ENCODE measurements around the gene BMP5. TPM values are rescaled to one million over a fixed set of nuclear protein-coding genes. Genes with fewer than 3 reads are reported as not detected.

The BMP5 gene
- total and polyA plus RNA-seq, 2 of the 13 experiments (the other 11 are each of a cell fraction or from before 2014, with no cell fraction given) = not detected

- TF ChIP-seq ZNF33B (CRISPR knock-in tag; IDR thresholded peaks at IDR 0.05) (no peak), AHR (CRISPR knock-in tag; IDR thresholded peaks at IDR 0.05) (no peak), ZNF512 (CRISPR knock-in tag; IDR thresholded peaks at IDR 0.05) (no peak), KLF6 (CRISPR knock-in tag; IDR thresholded peaks at IDR 0.05) (no peak), EHMT2 (IDR thresholded peaks at IDR 0.05; ENCODE audit: borderline replicate concordance, low read depth, low read length) (no peak), GTF2F1 (IDR thresholded peaks at IDR 0.05; ENCODE audit: low read length) (no peak), FOXJ3 (CRISPR knock-in tag; IDR thresholded peaks at IDR 0.05; ENCODE audit: borderline replicate concordance) (peak; percentile 17; the same call in 1 of the 2 replicates), ZNF773 (CRISPR knock-in tag; IDR thresholded peaks at IDR 0.05; ENCODE audit: borderline replicate concordance) (no peak), ZNF639 (CRISPR knock-in tag; conservative IDR thresholded peaks at IDR 0.05) (no peak), PHF5A (CRISPR knock-in tag; IDR thresholded peaks at IDR 0.05; ENCODE audit: low read depth, unreplicated experiment) (no peak), SOX13 (IDR thresholded peaks at IDR 0.05) (no peak), SOX13 (CRISPR knock-in tag; conservative IDR thresholded peaks at IDR 0.05 in 1 of 2, IDR thresholded peaks at IDR 0.05 in 1 of 2) (peak in 1 of 2 experiments; percentile 84; a peak in 2 of 4 replicates), FOXA3 (CRISPR knock-in tag; IDR thresholded peaks at IDR 0.05) (0 out of 2 replicates have a peak, but pooled peaks have one; percentile 27), FOXK2 (IDR thresholded peaks at IDR 0.05) (no peak), RARA (CRISPR knock-in tag; IDR thresholded peaks at IDR 0.05) (0 out of 2 replicates have a peak, but pooled peaks have one; percentile 12), ZNF333 (CRISPR knock-in tag; IDR thresholded peaks at IDR 0.05; ENCODE audit: borderline replicate concordance) (no peak)
- TF ChIP-seq, protein P1, sequence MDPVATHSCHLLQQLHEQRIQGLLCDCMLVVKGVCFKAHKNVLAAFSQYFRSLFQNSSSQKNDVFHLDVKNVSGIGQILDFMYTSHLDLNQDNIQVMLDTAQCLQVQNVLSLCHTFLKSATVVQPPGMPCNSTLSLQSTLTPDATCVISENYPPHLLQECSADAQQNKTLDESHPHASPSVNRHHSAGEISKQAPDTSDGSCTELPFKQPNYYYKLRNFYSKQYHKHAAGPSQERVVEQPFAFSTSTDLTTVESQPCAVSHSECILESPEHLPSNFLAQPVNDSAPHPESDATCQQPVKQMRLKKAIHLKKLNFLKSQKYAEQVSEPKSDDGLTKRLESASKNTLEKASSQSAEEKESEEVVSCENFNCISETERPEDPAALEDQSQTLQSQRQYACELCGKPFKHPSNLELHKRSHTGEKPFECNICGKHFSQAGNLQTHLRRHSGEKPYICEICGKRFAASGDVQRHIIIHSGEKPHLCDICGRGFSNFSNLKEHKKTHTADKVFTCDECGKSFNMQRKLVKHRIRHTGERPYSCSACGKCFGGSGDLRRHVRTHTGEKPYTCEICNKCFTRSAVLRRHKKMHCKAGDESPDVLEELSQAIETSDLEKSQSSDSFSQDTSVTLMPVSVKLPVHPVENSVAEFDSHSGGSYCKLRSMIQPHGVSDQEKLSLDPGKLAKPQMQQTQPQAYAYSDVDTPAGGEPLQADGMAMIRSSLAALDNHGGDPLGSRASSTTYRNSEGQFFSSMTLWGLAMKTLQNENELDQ (CRISPR knock-in tag; IDR thresholded peaks at IDR 0.05; ENCODE audit: borderline replicate concordance) = no peak
- TF ChIP-seq, protein P2, sequence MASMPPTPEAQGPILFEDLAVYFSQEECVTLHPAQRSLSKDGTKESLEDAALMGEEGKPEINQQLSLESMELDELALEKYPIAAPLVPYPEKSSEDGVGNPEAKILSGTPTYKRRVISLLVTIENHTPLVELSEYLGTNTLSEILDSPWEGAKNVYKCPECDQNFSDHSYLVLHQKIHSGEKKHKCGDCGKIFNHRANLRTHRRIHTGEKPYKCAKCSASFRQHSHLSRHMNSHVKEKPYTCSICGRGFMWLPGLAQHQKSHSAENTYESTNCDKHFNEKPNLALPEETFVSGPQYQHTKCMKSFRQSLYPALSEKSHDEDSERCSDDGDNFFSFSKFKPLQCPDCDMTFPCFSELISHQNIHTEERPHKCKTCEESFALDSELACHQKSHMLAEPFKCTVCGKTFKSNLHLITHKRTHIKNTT (CRISPR knock-in tag; IDR thresholded peaks at IDR 0.05) = no peak
- TF ChIP-seq, protein P3, sequence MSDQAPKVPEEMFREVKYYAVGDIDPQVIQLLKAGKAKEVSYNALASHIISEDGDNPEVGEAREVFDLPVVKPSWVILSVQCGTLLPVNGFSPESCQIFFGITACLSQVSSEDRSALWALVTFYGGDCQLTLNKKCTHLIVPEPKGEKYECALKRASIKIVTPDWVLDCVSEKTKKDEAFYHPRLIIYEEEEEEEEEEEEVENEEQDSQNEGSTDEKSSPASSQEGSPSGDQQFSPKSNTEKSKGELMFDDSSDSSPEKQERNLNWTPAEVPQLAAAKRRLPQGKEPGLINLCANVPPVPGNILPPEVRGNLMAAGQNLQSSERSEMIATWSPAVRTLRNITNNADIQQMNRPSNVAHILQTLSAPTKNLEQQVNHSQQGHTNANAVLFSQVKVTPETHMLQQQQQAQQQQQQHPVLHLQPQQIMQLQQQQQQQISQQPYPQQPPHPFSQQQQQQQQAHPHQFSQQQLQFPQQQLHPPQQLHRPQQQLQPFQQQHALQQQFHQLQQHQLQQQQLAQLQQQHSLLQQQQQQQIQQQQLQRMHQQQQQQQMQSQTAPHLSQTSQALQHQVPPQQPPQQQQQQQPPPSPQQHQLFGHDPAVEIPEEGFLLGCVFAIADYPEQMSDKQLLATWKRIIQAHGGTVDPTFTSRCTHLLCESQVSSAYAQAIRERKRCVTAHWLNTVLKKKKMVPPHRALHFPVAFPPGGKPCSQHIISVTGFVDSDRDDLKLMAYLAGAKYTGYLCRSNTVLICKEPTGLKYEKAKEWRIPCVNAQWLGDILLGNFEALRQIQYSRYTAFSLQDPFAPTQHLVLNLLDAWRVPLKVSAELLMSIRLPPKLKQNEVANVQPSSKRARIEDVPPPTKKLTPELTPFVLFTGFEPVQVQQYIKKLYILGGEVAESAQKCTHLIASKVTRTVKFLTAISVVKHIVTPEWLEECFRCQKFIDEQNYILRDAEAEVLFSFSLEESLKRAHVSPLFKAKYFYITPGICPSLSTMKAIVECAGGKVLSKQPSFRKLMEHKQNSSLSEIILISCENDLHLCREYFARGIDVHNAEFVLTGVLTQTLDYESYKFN (CRISPR knock-in tag; conservative IDR thresholded peaks at IDR 0.05) = 0 out of 2 replicates have a peak, but pooled peaks have one; percentile 20
These were observed 10.9 kb upstream of the BMP5 start (continued) for GRCh38 chr6:55886185-55886836.
